ENCODE measurements around the gene MPL. TPM values are rescaled to one million over a fixed set of nuclear protein-coding genes. Genes with fewer than 3 reads are reported as not detected.
A peak's percentile ranks its signal among the peaks of the same experiment; 100 is the strongest.

MPL gene
- total and polyA plus RNA-seq, 10 of the 15 experiments (the other 5 are each of a cell fraction or from before 2014, with no cell fraction given) = not detected

DNA sequence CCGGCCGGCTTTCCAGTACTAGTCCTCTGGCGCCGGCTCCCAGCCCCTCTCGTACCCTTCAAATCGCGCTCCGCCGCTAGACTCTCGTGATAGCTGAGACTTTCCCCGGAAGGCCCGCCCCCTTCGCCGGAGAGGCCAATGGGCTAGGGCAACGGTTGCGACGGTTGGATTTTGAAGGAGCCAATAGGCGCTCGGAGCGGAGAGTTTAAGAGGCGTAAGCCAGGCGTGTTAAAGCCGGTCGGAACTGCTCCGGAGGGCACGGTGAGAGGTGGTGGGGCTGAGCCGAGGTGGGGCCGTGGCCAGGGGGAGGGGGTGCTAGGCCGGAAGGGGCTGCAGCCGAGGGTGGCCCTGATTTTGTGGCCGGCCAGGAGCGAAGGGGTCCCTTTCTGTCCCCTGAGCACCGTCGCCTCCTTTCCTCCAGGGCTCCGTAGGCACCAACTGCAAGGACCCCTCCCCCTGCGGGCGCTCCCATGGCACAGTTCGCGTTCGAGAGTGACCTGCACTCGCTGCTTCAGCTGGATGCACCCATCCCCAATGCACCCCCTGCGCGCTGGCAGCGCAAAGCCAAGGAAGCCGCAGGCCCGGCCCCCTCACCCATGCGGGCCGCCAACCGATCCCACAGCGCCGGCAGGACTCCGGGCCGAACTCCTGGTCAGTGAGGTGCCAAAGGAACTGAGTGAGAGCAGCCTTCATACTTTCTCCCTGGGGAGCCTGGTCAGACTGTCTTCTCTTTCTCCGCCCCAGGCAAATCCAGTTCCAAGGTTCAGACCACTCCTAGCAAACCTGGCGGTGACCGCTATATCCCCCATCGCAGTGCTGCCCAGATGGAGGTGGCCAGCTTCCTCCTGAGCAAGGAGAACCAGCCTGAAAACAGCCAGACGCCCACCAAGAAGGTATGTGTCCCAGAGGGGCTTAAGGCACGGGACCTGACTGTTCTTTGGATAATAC lies 21.4 kb downstream of the MPL start, which contains the start of gene CDC20 (continued):
- TF ChIP-seq MEF2A (IDR thresholded peaks at IDR 0.05; ENCODE audit: insufficient read depth, low read depth, low read length) = no peak

DNA sequence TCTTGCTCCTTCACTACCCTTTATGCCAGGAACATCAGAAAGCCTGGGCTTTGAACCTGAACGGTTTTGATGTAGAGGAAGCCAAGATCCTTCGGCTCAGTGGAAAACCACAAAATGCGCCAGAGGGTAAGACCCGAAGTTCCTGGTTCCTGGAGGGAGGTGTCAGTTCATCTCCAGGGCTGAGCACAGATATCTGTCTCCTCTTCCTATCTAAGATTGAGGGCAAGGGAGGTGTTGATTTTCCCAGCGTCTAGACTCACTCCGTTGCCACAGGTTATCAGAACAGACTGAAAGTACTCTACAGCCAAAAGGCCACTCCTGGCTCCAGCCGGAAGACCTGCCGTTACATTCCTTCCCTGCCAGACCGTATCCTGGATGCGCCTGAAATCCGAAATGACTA lies 22.1 kb downstream of the MPL start:
- no peak for DNase-seq (ENCODE audit: low read depth, low spot score)
- SMC1A ChIA-PET (ENCODE audit: uncharacterized antibody, unreplicated experiment) = interaction anchor here (1.6 to 4.5 kb wide), 4 partner anchors 9 to 132 kb away, joined by 6 to 26 read pairs (median 9); partner anchors contain the start of gene ELOVL1
- peak overlapping the region; percentile 71 for H3K27ac ChIP-seq (ENCODE audit: control insufficient read depth, insufficient read depth)
- H3K79me2 ChIP-seq (ENCODE audit: control insufficient read depth, insufficient read depth, low read length) = peaks cover 36% of the 10 kb centered on the region
- H3K27me3 ChIP-seq (replicated peaks in 1 of 2; ENCODE audit: control insufficient read depth in 2 of 2, insufficient read depth in 2 of 2, low read length in 1 of 2) = no peaks in the 10 kb centered on the region
- no TSS peak for BruUV-seq (replicated peaks)
- H2AFZ ChIP-seq (ENCODE audit: control insufficient read depth, low read depth, low read length) = no peak overlapping the region
- peaks cover 10% of the 10 kb centered on the region for H3K4me1 ChIP-seq (ENCODE audit: control insufficient read depth, insufficient read depth, low read length)
- 38% methylated on average over 11 of the region's 11 CpGs for WGBS (ENCODE audit: insufficient coverage, insufficient replicate concordance, low lambda C conversion rate, missing lambda C conversion rate)
- H3K9ac ChIP-seq (ENCODE audit: control insufficient read depth, insufficient read depth, low read length) = peak overlapping the region; percentile 75
- peaks cover 15 to 19% of the 10 kb centered on the region in 2 experiments for H3K36me3 ChIP-seq (ENCODE audit: control insufficient read depth in 2 of 2, insufficient read depth in 2 of 2, low read length in 1 of 2)
- CTCF ChIA-PET = interaction anchor here (1.0 to 3.1 kb wide), 3 partner anchors 10 to 121 kb away, joined by 3 to 44 read pairs (median 8); no protein-coding TSS in a partner anchor
- H3K4me3 ChIP-seq = peak overlapping the region; percentile 79
- POLR2A ChIA-PET = interaction anchor here (3.0 kb wide), 1 partner anchor 8 kb away, joined by 25 read pairs; the partner anchor contains the start of gene ELOVL1
- H3K9me3 ChIP-seq (replicated peaks; ENCODE audit: control insufficient read depth, insufficient read depth, low read length) = no peaks in the 10 kb centered on the region
- H3K4me2 ChIP-seq (ENCODE audit: control insufficient read depth, insufficient read depth) = peak overlapping the region; percentile 89
- no peak for FAIRE-seq
- no peak for ATAC-seq
- H4K20me1 ChIP-seq (ENCODE audit: control insufficient read depth, insufficient read depth) = no peaks in the 10 kb centered on the region
- RAD21 ChIA-PET (ENCODE audit: unreplicated experiment) = interaction anchor here (3.2 kb wide), 1 partner anchor 133 kb away, joined by 23 read pairs; no protein-coding TSS in a partner anchor
- intact Hi-C loops (cut with micrococcal nuclease; ENCODE audit: unreplicated experiment) (loop anchor here (2.0 kb wide), 1 partner anchor 121 kb away; no protein-coding TSS in a partner anchor), in situ Hi-C loops (cut with MboI) (no loop called here)
- no peak for TF ChIP-seq NKRF (conservative IDR thresholded peaks at IDR 0.05)
- no peak for TF ChIP-seq DPF2 (IDR thresholded peaks at IDR 0.05)
- no peak for TF ChIP-seq GABPA (IDR thresholded peaks at IDR 0.05; ENCODE audit: low read depth)
- TF ChIP-seq KAT2A (conservative IDR thresholded peaks at IDR 0.05; ENCODE audit: control insufficient read depth, low read depth, low read length) = no peak
- TF ChIP-seq SIX5 (IDR thresholded peaks at IDR 0.05; ENCODE audit: low read depth, low read length, severe bottlenecking) = no peak
- no peak for TF ChIP-seq SREBF2 (IDR thresholded peaks at IDR 0.05; ENCODE audit: low read length)
- TF ChIP-seq PML (IDR thresholded peaks at IDR 0.05; ENCODE audit: low read length) = no peak
- TF ChIP-seq SPI1 (IDR thresholded peaks at IDR 0.05; ENCODE audit: borderline replicate concordance, insufficient read depth, low read depth, low read length) = no peak
- no peak for TF ChIP-seq SUZ12 (IDR thresholded peaks at IDR 0.05; ENCODE audit: unreplicated experiment)

Data from GM12878 (cell line).